Left renal pelvis (tissue), 4 donors: ENCODE measurements around the gene KCNJ6. TPM values are rescaled to one million over a fixed set of nuclear protein-coding genes. Genes with fewer than 3 reads are reported as not detected.
"Not testable (repeated sequence)": the region's sequence is repeated elsewhere in the genome, so short reads cannot be mapped to it uniquely, and the experiment has no call there.

Experiments
- DNase-seq, 4 donors: peaks; one replicate each; pipeline ENCODE4 v3.0.0-alpha.2; 2013; ENCODE audit warnings: low read depth in 4 of 4, low spot score in 3 of 4
- polyA plus RNA-seq, 4 donors: library from polyadenylated mRNA; unstranded; fragments of 120-200 nt; gene quantifications; one replicate each; pipeline ENCODE4 v1.2.1, GENCODE V29; 2013; ENCODE audit not compliant: insufficient read length in 4 of 4

KCNJ6 gene
- polyA plus RNA-seq, 4 donors: 0.23 to 0.49 (median 0.27) TPM

- DNase-seq: no peak
Observed at GRCh38 chr21:37587203-37587602, 329.1 kb downstream of the KCNJ6 start.

DNA sequence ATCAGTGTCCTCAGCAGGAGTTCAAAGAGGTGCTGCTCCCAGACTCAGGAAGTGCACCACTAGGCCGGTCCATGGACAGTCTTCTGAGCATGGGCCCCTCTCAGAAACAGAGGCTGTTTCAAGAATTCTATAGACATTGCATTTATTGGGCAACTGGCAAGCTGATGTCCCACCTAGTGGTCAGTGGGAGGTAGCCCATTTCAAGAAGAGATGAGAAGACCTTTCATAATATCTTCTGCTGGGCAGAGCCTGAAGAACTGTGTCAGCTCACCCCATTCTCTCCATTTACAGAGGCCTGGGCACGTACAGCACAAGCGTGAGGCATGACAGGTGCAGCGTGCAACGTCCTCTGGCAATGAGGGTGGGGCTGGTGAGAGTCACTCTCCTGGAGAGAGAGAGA is 333.7 kb downstream of the KCNJ6 start:
- DNase-seq: peak in 1 of 4 donors; percentile 27

DNA sequence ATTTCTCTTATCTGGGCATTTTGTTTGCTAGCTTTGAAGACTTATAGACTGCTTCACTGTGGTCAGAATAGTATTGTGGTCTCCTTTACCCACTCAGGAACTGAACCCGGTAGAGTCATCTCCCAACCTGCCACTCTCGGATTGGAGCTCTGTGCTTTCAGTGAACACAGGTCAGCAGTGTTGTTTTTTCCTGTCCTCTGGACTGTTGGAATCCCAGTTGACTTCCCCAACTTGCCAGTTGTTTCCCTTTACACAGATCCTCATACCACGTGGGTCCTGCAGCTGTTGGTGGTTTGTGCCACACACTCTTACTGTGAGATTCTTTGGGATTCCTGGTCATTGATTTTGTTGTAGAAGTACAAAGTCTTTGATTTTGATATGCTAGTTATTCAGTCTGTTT is 335.6 kb downstream of the KCNJ6 start:
- DNase-seq: no peak

GRCh38 chr21:37579356-37579755 is 336.9 kb downstream of the KCNJ6 start:
- no peak for DNase-seq

DNA sequence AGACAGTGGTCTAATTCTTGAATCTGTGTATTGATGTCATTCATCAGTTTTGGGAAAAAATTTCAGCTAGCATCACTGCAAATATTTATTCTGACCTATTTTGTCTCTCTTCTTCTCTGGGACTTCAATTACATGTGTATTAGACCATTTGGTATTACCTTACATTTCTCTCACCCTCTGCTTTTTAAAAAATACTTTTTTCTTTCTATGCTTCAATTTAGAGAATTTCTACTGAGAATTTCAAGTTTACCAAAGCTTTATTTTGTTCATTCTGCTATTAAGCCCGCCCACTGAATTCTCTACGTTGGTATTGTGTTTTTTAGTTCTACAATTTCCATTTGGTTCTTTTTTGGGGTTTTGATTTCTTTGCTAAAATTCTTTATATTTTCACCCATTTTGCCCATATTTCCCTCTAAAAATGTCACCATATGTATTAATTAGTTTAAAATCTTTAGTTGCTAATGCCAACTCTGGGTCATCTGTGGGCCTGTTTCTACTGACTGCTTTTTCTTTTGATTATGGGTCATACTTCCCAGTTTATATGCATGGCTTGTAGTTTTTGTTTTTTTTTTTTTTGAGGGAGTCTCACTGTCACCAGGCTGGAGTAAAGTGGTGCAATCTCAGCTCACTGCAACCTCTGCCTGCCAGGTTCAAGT is 337.7 kb downstream of the KCNJ6 start:
- DNase-seq: no peak

DNA sequence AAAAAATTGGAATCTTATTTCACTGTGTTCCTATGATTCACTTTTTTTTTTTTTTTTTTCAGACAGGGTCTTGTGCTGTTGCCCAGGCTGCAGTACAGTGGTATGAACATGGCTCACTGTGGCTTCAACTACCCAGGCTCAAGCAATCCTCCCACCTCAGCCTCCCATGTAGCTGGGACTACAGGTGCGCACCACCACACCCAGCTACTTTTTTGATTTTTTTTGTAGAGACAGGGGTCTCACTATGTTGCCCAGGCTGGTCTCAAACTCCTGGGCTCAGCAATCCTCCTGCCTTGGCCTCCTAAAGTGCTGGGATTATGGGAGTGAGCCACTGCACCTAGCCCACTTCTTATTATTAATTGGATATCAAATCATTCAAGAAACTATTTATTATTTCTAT is 339.3 kb downstream of the KCNJ6 start:
- DNase-seq: not testable (repeated sequence)

DNA sequence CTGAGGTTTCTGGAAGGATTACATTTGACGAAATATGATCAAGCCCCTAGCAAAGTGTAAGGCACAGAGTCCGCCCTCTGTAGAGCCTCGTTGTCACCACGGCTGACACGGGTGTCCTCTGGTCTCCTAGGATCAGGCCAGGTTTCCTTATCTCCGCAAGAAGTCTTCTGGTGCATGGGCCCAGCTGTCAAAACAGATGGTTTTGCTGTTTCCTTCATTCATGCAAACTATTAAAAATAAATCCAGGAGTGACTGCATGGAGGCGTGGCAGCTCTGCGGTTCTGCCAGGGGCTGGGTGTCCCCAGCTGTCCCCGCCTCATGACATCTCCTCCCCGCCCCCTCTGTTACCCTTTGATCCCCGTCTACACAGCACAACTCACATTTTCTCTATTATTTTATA is 340.7 kb downstream of the KCNJ6 start:
- no peak for DNase-seq

DNA sequence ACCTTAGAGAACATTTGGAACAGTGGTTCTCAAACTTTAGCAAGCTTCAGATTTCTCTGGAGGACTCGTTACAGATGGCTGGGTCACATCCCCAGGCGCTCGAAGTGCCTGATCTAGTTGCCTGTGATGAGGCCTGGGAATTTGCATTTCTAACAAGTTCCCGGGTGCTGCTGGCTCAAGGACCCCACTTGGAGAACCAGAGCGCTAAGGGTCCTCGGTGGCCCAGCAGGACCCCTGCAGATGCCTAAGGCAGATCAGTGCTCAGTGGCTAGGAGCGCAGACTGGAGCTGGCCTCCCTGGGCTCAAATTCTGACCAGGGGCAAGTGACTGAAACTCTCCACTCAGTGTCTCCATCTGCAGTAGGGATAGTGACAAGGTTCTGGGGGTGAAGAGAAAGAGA is 341.5 kb downstream of the KCNJ6 start:
- no peak for DNase-seq

DNA sequence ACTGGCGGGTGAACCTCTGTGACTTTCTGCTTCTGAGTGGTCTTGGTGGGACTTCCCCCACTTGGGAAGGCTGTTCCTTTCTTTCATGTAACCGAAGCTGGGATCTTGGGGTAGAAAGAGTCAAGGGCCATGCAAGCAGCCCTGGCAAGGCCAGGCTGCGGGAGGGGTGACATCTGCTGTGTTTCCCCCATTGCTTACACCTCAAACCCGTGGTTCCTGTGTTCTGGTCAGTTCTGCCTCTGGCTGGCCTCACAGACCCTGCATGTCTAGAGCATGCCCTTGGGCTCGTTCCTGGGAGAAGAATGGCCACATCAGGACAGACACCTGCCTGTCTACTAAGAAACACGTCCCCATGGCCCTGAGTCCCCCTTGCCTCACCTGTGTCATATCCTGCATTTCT is 341.9 kb downstream of the KCNJ6 start:
- DNase-seq: no peak

GRCh38 chr21:37571442-37571841 is 344.8 kb downstream of the KCNJ6 start:
- DNase-seq: no peak

GRCh38 chr21:37568916-37569315 is 347.3 kb downstream of the KCNJ6 start:
- no peak for DNase-seq

DNA sequence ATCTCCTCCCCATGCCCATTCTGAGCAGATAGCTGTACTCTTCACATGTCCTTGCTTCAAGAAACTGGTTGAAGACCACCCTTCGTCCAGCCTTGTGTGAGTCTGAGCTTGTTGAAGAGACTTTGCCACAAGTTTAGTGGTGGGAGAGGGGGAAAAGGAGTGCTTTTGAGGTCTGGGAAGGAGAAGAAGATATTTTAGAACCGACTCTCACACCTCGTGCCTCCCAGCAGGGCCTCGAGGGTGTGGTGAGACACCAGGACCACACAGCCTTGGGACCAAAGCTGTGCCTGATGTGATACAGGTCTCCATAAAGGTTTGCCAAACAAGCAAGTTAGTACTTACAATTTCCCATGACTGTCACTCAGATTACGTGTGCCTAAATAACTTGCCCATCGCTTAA is 347.8 kb downstream of the KCNJ6 start:
- DNase-seq: no peak

GRCh38 chr21:37566790-37567615 is 349.3 kb downstream of the KCNJ6 start:
- no peak for DNase-seq

DNA sequence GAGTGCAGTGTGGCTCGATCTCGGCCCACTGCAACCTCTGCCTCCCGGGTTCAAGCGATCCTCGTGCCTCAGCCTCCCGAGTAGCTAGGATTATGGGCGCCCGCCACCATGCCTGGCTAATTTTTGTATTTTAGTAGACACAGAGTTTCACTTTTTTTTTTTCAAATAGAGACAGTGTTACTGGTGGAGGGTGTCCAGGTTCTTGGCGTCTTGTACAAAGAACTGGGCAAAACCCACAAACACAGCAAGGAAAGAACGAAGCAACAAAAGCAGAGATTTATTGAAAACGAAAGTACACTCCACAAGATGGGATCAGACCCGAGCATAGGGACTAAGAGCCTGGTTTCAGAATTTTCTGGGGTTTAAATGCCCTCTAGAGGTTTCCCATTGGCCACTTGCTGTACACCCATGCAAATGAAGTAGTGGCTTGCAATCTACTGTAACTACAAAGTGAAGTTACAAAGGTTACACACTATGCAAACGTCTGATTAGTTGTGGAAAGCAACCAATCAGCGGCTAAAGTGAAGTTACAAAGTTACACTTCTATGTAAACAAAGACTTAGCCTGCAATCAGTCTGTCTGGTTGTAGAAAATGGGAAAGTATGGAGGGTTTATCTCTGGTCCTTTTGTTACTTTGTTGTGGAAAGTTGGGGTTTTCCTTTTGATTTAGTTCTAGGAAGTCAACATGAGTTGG is 350.6 kb downstream of the KCNJ6 start:
- DNase-seq: no peak

DNA sequence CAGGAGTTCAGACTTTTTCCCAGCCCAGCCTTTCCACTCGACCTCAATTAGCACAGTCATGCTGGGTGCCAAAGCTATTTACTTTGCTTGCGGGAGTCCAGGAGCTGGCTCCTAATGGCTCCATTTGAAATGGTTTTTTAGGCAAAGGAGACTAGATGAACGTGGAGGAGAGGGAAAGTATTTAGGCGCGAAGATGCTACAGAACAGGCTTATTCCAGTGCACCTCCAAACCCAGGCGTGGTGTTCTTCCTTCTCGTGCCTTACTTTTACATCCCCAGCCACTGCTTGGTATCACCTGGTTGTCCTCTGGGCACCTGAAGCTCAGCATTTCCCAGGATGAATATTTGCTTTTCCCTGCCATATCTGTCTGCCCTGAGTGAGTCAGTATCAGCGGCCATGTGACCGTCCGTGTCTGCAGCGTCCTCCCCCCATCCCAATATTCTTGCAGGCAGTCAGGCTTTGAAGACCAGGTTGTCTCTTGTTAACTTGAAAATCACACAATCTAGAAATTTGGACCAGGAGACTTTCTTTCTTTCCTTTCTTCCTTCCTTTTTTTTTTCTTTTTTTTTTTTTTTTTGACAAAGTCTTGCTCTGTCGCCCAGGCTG is 351.2 kb downstream of the KCNJ6 start:
- DNase-seq: no peak

- DNase-seq: no peak
Observed at GRCh38 chr21:37564341-37564923, 351.8 kb downstream of the KCNJ6 start.

DNA sequence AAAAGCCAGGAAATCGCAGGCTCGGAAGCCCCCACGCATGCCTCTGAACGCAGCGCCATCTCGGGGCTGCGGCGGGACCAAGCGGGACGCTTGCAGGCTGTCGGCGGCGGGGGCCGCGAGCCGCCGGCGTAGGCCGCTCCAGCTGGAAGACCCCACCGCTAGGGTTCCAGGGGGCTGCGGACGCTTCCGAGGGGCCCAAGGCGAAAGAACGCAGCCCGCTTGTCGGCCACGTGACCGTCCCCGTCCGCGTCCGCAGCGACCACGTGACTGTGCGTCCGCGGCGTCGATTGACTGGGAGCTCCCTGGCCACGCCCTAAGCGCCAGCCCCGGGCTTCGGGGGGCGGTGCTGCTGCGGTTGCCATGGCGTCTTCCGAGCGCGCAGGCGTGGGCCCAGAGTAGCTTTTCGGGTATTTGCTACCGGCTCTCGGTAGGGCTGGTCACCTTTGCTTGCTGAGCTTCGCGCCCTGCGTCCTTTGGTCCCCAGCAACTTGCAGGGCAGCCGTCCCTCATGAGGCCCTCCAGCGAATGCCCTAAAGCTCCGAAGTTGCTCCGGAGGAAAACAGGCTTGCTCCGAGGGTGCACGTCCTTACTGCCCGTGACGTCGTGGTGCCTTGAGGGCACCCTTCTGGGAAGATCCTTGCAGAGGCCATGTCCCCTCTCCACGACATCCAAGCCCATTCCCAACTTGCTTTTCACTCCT is 352.5 kb downstream of the KCNJ6 start:
- DNase-seq: peak; percentile 79 to 86 (median 82)

- no peak for DNase-seq
Observed at GRCh38 chr21:37562920-37563640, 353.2 kb downstream of the KCNJ6 start.
